GM18867 (cell line): Measurements from ENCODE around the gene TOMM20L.
"Not testable (repeated sequence)": the region's sequence is repeated elsewhere in the genome, so short reads cannot be mapped to it uniquely, and the experiment has no call there.

Experiments
- ATAC-seq: cut with Tn5 transposase; IDR thresholded peaks from one replicate; pipeline ENCODE4 v1.9.1; 2021; ENCODE audit warnings: mild to moderate bottlenecking, moderate library complexity; ENCODE audit not compliant: unreplicated experiment

TOMM20L gene

DNA sequence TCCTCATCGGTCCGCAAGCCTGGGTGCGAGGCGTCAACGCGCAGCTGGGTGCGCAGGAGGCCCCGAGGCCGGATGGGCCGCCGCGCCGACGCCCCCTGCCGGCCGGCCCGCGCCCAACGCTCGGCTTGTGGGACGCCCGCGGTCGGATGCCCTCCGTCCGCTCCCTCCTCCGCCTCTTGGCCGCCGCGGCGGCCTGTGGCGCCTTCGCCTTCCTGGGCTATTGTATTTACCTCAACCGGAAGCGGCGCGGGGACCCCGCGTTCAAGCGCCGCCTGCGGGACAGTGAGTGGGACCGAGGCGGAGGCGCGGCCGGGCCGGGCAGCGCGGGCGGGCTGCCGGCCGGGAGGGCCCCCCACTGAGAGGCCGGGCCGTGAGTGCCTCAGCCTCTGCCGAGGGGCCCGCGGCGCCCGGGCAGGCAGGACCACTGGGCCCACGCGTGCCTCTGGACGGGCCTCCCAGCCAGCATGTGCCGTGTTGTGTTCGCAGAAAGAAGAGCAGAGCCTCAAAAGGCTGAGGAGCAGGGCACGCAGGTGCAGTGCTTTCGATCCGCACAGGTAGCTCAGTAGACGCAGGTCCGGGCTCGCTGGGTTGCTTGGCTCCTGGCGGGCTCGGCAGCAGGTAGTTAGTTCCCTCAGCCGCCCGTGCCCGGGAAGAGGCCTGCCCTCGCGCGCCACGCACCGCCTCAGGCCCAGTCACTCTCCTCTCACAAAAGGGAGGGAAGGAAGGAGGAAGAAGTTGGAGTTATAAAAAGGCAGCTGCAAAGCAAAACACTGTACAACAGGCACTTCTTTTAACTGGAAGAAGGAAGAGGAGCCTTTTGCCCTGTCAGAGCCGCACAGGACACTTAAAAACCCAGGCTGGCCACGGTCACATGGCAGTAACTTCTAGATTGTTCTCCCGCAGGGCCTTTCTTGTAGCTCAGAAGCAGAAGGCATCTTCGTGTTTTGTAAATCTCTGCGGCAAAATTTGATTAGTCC lies at the start of gene TOMM20L:
TSS of gene TOMM20L (plus strand) at position 119 of the 977 bp plus-strand sequence. CDS start at position 147, 28 bp downstream.
- peak; percentile 95 for ATAC-seq

DNA sequence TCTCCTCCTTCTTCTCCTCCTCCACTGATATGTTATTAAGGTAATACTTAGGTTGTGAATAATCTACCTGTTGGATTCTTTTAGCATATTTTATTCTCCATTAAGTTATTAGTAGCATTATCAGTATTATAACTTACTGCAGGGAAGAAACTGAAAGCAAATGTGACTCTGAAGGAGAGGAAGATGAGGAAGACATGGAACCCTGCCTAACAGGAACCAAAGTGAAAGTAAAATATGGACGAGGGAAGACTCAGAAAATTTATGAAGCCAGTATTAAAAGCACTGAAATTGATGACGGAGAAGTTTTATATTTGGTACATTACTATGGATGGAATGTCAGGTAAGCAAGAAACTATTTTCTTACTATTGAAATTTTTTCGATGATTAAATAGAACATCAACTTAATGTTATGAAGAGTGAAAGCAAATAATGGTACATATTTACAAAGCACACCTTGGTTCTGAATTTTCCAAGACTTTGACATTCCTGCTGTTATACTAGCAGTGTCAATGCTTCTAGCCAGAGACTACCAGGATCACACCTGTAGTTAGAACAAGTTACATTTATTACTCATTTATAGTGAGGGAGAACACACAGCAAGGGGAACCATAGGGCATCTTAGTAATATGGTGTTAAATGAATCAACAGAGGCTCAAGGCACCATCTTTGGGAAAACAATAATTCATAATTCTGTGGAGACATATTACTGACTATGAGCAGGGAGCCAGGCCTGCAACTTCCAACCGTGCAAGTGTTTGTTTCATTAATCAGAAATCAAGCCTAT lies 42.0 kb upstream of the TOMM20L start:
- ATAC-seq, result no peak

DNA sequence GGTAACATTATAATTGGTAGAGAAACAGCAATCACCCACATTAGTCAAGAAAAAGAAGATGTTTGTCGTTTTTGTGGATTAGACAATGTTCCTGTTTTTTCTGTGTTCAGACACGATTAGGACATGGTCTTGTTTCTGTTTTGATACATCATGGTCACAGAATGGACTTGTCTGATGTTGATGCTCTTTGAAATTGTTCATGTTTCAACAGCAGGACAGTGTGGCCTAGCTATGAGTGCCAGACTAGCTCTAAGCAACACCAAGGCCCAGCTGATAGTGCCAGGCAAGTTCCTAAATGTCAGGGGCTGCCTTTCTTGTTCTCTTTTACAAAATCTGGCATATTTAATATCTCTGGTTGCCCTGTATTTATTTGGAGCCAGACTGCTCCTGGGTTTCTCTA lies 40.9 kb upstream of the TOMM20L start:
- ATAC-seq, result no peak

DNA sequence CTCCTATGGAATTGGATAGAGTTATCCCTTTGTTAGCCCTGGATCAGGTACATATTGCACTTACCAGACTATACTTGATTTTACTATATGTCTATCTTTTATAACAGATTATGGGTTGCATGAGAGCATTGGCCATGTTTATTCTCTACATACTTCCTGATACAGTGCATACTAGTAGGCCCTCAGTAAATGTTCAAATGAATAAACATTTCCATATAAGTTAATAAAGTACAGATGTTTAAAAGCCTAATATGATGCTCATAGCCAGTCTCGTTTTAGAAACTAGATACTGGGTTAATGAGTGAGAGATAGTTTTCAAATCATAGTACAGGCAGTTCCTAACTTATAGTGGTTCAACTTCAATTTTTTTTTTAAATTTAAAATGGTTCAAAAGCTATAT lies 39.5 kb upstream of the TOMM20L start:
- no peak for ATAC-seq

DNA sequence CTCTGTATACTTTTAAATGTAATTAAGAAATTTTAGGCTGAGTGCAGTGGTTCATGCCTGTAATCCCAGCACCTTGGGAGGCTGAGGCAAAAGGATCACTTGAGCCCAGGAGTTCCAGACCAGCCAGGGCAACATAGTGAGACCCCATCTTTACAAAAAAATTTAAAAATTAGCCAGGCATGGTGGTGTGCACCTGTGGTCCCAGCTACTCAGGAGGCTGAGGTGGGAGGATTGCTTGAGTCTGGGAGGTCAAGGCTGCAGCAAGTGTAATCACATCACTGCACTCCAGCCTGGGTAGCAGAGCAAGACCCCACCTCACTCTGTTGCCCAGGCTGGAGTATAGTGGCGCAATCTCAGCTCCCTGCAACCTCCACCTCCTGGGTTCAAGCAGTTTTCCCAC lies 33.5 kb upstream of the TOMM20L start:
- ATAC-seq, result not testable (repeated sequence)

DNA sequence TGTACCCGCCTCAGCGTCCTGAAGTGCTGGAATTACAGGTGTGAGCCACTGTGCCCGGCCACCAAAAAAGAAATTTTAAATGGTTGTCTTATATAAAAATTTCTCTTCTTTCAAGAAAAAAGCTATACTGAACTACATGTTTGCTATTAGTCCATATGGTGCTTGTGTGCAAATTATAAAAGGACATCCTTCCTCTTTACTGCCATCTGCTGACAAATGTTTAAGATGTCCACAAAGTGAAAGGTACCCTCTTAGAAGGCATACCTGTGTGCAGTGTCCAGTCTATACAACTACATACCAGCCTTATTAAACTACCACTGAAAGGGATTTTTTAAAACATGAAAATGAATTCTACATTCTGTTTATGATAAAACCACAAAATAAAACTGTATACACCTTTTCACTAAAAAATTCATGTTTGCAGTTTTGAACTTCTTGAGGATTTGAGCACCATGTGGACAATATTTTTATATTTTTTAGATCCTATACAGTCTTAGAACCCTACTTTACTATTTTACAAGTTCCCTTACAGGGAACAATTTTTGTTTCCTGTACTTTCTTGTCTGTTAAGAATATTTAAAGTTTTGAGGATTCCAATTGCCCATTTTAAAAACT lies 32.8 kb upstream of the TOMM20L start:
- ATAC-seq, result no peak

DNA sequence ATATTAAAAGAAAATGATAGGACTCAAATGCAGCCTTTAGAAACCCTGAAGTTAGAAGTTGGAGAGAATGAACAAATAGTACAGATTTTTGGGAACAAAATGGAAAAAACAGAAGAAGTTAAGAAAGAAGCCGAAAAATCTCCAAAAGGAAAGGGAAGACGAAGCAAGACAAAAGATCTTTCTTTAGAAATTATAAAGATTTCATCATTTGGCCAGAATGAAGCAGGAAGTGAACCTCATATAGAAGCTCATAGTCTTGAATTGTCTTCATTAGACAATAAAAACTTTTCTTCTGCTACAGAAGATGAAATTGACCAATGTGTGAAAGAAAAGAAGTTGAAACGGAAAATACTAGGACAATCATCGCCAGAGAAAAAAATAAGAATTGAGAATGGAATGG lies 31.4 kb upstream of the TOMM20L start:
- no peak for ATAC-seq

DNA sequence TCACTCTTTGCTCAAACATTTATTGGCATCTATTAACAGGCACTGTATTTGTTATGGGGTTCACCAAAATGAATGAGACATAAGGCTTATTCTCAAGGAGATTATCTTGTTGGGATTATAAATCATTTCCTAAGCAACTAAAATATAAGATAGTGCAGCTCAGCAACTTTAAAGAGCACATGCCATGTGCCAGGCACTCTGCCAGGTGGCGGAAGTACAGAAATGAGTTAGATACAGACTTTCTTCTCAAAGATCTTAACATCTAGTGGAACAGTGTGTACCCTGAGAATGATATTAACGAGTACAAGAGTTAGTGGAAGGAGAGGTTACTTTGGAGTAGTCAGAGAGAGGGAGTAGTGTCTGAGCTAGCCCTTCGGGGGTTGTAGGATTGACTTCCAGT lies 28.4 kb upstream of the TOMM20L start:
- no peak for ATAC-seq

DNA sequence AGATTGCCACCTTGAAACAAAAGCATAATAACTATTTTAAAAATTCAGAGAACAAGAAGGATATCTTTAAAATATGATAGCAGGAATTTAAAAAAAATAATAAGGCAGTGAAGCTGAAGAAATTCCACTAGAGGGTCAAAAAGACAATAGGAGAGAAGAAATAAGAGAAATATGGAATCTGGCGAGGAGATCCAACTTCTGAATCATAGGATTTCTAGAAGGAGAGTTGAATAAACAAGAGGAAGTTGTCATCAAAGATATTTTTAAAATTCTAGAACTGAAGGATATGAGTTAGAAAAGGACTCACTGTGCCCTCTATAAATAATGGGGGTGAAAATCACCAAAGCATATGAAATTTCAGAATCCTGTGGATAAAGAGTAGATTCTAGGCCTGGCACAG lies 26.8 kb upstream of the TOMM20L start:
- no peak for ATAC-seq

DNA sequence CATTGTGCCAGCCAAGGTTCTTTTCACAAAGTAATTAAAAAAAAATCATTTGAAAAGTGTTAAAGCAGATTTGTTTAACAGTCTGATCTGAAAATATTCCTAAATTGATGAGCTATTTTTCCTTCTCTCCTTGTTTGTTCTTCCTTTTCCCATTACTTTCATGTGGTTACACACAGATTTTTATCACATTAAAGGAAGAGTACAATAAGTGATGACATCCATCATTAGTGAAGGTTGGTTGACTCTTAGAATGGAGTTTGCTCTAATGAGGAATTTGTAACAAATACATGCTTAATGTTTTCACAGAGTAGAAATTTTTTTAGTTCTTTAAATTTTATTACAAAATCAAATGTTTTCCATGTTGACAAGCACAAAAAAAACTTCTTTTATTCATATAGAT lies 18.9 kb upstream of the TOMM20L start:
- ATAC-seq, result no peak

DNA sequence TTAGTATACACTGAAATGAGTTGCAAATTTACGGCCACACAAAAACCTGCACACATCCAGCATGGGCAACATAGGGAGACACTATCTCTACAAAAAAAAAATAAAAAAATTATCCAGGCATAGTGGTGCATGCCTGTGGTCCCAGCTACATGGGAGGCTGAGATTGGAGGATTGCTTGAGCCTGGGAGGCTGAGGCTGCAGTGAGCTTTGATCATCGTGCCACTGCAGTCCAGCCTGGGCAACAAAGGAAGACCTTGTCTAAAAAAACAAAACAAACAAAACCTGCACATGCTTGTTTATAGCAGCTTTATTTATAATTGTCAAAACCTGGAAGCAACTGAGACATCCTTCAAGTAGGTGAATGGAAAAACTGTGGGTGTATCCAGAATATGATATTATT lies 4.9 kb upstream of the TOMM20L start:
- ATAC-seq, result no peak

DNA sequence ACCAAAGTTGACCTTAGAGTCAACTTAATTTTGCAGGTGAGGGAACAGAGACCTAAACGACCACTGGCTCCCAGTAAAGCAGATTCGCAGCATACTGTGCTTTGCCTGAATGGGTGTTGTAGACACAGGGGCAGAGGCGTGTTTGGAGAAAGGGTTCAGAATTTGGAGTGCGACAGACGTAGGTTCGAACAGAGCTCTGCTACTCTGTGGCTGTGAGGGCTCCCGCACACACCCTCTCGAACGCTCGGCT lies 243 bp upstream of the TOMM20L start:
- no peak for ATAC-seq

DNA sequence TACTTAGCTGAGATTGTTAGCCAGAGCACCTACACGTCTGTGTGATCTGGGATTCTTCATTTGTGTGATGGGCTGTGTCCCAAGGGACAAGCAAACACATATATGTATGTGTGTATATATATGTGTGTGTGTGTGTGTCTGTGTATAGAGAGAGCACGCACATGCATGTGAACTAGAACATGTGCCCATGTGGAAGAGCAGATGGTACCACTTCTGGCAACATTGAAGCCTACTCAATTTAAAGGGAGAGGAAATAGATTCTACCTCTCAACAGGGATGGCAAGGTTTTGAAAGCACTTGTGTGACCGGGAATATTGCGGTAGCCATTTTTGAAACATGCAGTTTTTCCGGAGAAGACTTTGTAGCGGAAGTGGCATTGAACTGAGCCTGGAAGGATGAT lies 1.4 kb downstream of the TOMM20L start:
- ATAC-seq, result no peak

DNA sequence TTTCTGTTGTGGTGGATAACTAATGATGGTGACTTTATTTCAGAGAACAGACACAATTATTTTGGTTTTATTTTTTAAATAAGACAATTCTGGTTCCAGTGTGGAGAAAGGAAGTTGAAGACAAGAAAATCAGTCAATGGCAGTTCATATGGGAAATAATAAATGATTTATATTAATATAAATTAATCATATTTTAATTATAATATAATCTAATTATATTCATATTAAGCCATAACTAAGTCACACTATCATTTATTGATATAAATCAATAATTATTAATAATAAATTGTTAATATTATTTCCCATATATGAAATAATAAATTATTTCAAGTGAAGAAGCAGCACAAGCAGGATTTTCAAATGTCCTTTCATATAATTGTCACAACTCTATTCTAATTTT lies 2.8 kb downstream of the TOMM20L start:
- no peak for ATAC-seq

DNA sequence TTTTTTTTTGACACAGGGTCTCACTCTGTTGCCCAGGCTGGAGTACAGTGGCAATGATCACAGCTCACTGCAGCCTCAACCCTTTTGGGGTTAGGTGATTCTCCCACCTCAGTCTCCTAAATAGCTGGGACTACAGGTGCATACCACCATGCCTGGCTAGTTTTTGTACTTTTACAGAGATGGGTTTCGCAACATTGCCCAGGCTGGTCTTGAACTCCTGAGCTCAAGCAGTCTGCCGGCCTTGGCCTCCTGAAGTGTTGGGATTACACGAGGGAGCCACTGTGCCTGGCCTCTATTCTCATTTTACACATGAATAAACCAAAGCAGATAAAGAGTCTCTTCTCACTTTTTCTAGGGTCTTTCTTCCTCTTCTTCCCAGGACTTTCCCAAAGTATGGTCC lies 3.2 kb downstream of the TOMM20L start:
- ATAC-seq, result no peak

DNA sequence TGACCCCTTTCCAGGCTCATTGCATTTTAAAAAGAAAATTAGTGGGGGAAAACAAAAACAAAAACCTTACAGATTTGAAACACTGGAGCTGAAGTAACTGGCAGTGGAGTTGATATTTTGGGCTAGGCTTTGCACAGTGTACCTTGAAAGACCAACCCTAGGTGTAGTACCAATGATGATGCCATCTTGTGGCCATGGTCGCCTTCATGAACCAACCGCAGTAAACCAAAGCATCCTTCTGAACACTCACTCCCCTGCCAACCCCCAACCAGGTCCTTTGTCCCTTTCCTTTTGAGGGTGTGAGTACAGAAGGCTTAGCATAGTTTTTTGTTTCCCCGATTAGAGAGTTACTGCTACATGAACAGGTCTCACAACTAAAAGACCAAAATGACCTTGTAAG lies 5.9 kb downstream of the TOMM20L start:
- ATAC-seq, result no peak

DNA sequence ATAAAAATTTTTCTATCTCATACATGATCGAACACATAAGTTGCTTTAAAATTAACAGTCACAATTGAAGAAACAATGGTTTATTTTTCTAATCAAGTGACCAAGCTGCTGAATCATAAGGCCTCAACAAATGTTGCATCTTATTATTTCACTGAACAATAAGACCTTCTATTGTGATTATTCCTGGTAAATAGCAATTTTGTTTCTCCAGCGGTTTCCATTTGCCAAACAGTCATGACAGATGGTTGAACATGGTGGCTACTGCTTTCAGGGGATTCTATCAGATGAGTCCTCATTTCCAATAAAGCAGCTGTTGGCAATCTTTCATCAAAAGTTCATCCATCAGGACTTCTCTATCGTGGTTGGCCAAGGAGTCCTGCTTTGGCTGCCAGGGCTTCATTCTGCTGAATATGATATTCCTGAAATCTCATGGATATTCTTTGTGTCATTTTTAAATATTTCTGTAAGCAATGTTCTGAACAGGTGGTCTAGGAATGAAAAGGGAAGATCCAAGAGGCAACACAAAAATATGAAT lies 13.0 kb downstream of the TOMM20L start:
- no peak for ATAC-seq

DNA sequence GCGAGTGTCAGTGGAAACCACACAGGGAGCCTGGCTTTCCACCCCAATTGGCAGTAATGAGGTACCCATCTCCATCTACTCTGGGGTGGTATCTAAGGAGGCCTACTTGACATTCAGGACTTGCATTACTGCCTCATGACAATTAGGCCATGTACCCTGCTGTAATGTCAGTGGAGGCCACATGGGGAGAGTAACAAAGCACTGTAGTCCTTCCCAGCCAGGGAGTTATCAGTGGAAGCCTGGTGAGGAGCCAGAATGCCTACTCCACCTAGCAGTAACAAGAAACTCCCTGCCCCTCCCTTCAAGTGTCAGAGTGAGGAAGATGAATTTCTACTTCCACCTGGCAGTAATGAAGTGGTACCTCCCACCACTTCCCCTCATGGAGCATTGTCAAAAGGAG lies 19.1 kb downstream of the TOMM20L start:
- ATAC-seq, result no peak

DNA sequence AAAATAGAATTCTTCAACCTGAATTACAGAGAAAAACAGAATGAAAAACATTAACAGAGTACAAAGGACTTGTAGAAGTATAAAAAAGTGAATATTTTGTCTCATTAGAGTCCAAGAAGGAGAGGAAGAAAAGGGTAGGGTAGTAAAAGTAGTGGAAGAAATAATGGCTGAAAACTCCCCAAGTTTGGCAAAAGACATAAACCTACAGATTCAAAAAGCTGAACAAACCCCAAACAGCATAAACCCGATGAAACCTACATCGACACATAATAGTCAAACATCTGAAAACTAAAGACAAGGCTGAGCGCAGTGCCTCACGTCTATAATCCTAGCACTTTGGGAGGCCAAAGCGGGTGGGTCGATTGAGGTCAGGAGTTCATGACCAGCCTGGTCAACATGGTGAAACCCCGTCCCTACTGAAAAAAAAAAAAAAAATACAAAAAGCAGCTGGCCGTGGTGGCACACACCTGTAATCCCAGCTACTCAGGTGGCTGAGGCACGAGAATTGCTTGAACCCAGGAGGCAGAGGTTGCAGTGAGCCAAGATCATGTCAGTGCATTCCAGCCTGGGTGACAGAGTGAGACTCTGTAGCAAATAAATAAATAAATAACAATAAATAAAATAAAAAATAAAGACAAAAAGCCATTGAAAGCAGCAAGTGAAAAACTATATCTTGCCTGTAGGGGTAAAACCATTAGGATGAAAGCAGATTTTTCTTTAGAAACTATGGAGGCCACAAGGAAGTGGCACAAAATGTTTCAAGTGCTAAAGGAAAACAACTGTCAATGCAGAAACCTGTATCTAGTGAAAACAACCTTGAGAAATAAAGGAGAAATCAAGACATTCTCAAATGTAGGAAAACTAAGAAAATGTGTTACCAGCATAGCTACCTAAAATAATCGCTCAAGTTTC lies 20.2 kb downstream of the TOMM20L start:
- ATAC-seq, result no peak

DNA sequence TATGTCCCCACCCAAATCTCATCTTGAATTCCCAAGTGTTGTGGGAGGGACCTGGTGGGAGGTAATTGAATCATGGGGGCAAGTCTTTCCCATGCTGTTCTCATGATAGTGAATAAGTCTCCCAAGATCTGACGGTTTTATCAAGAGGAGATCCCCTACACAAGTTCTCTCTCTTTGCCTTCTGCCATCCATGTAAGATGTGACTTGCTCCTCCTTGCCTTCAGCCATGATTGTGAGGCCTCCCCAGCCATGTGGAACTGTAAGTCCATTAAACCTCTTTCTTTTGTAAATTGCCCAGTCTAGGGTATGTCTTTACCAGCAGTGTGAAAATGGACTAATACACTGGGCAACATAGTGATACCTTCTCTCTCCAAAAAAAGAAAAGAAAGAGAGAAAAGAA lies 21.2 kb downstream of the TOMM20L start:
- not testable (repeated sequence) for ATAC-seq
